SK-N-SH (cell line): ENCODE measurements around the gene ANO9. TPM values are rescaled to one million over a fixed set of nuclear protein-coding genes. Genes with fewer than 3 reads are reported as not detected.

ENCODE experiments used
- CTCF ChIA-PET: fragments of 300-600, 350-600 bp; formaldehyde crosslinking; extraction: SDS; loops from one replicate; lab custom pipeline; 2021; lab: Yijun Ruan, JAX
- POLR2A ChIA-PET: fragments of 350-600 bp; sonication (Branson Sonifier 250); formaldehyde crosslinking; extraction: SDS; loops from one replicate; lab custom pipeline; 2020; ENCODE audit warnings: antibody characterized with exemption, inconsistent platforms; lab: Yijun Ruan, JAX
- DNase-seq: peaks from one replicate; pipeline ENCODE4 v3.0.0; 2012
- H2AFZ ChIP-seq: fragments of 200-600 bp; sonication (generic); 2 replicates; pipeline ENCODE4 v1.8.1; 2016; ENCODE audit warnings: antibody characterized with exemption, mild to moderate bottlenecking, low read depth
- H3F3A ChIP-seq: fragments of 200-600 bp; sonication (generic); replicated peaks from 2 replicates; pipeline ENCODE3; 2016; ENCODE audit warnings: antibody characterized with exemption, mild to moderate bottlenecking; ENCODE audit not compliant: insufficient read depth
- H3K27ac ChIP-seq, 2 experiments: fragments of 200-500 bp in 1 of 2; fragments of 200-600 bp in 1 of 2; sonication (Bioruptor generic) in 1 of 2; sonication (generic), shearing (Covaris generic) in 1 of 2; 2 replicates each; pipeline versions ENCODE4 v1.5.1 to v1.6.1; 2014 to 2016; ENCODE audit warnings: low read depth in 2 of 2, inconsistent platforms in 1 of 2, low read length in 1 of 2, mild to moderate bottlenecking in 1 of 2, mixed read lengths in 1 of 2
- H3K27me3 ChIP-seq: fragments of 200-600 bp; sonication (generic), shearing (Covaris generic); 2 replicates; pipeline ENCODE4 v1.6.1; 2016; ENCODE audit warnings: mixed run types; ENCODE audit not compliant: insufficient read depth
- H3K36me3 ChIP-seq, 2 experiments: fragments of 200-500 bp in 1 of 2; fragments of 200-600 bp in 1 of 2; sonication (Bioruptor generic) in 1 of 2; sonication (generic) in 1 of 2; replicated peaks in 1 of 2; 2 replicates each; pipeline versions ENCODE3 to v1.5.1; 2014 to 2016; ENCODE audit warnings: low read length in 1 of 2, mild to moderate bottlenecking in 1 of 2; ENCODE audit not compliant: insufficient read depth in 2 of 2, control insufficient read depth in 1 of 2
- H3K4me1 ChIP-seq, 2 experiments: fragments of 200-500 bp in 1 of 2; fragments of 200-600 bp in 1 of 2; sonication (Bioruptor generic) in 1 of 2; sonication (generic), shearing (Covaris generic) in 1 of 2; 2 replicates each; pipeline versions ENCODE4 v1.5.1 to v1.6.1; 2014 to 2016; ENCODE audit warnings: low read depth in 1 of 2, low read length in 1 of 2, mixed run types in 1 of 2; ENCODE audit not compliant: insufficient read depth in 2 of 2, control insufficient read depth in 1 of 2
- H3K4me2 ChIP-seq: fragments of 200-600 bp; sonication (generic), shearing (Covaris generic); 2 replicates; pipeline ENCODE4 v1.6.1; 2017; ENCODE audit warnings: mixed run types
- H3K4me3 ChIP-seq, 2 experiments: fragments of 200-500 bp in 1 of 2; fragments of 200-600 bp in 1 of 2; sonication (Bioruptor generic) in 1 of 2; sonication (generic), shearing (Covaris generic) in 1 of 2; 2 replicates each; pipeline versions ENCODE4 v1.5.1 to v1.8.1; 2014 to 2016; ENCODE audit warnings: low read depth in 2 of 2, inconsistent platforms in 1 of 2, low read length in 1 of 2, mild to moderate bottlenecking in 1 of 2, mixed read lengths in 1 of 2, moderate library complexity in 1 of 2
- H3K79me2 ChIP-seq: fragments of 200-600 bp; sonication (generic); 2 replicates; pipeline ENCODE4 v1.8.1; 2017; ENCODE audit warnings: mild to moderate bottlenecking; ENCODE audit not compliant: insufficient read depth
- H3K9ac ChIP-seq: fragments of 200-600 bp; sonication (generic); 2 replicates; pipeline ENCODE4 v1.6.1; 2017; ENCODE audit warnings: mixed run types
- H3K9me2 ChIP-seq: fragments of 200-600 bp; sonication (generic); 2 replicates; pipeline ENCODE4 v1.6.1; 2017; ENCODE audit warnings: mixed run types
- H3K9me3 ChIP-seq: fragments of 200-600 bp; sonication (generic); 2 replicates; pipeline ENCODE4 v1.6.1; 2017; ENCODE audit warnings: mixed run types, mild to moderate bottlenecking, moderate library complexity
- H4K20me1 ChIP-seq: fragments of 200-600 bp; sonication (generic); 2 replicates; pipeline ENCODE4 v1.6.1; 2017; ENCODE audit warnings: mild to moderate bottlenecking, mixed run types; ENCODE audit not compliant: insufficient read depth
- CHD2 ChIP-seq: fragments of 150-350 bp; IDR thresholded peaks from 2 replicates; pipeline ENCODE4 v1.6.1; 2018; ENCODE audit warnings: low read length; ENCODE audit not compliant: partially characterized antibody
- ELF1 ChIP-seq: IDR thresholded peaks from 2 replicates; pipeline ENCODE4 v1.4.0; 2012
- EP300 ChIP-seq, 2 experiments: IDR thresholded peaks; 2 replicates each; pipeline versions ENCODE4 v1.4.0 to v1.6.1; 2012; ENCODE audit warnings: borderline replicate concordance in 1 of 2, low read depth in 1 of 2, low read length in 1 of 2
- FOSL2 ChIP-seq: IDR thresholded peaks from 2 replicates; pipeline ENCODE4 v1.4.0; 2012; ENCODE audit warnings: low read depth, mild to moderate bottlenecking, moderate library complexity, borderline replicate concordance
- FOXJ3 ChIP-seq: sonication (generic); formaldehyde crosslinking; IDR thresholded peaks from 2 replicates; pipeline ENCODE4 v1.5.1; 2020; ENCODE audit warnings: mild to moderate bottlenecking, missing genetic modification reagents
- GATA2 ChIP-seq: sonication (generic); formaldehyde crosslinking; IDR thresholded peaks from 2 replicates; pipeline ENCODE4 v1.5.0; 2020; ENCODE audit warnings: mild to moderate bottlenecking, missing genetic modification reagents
- JUND ChIP-seq: IDR thresholded peaks from 2 replicates; pipeline ENCODE4 v1.4.0; 2012
- MAX ChIP-seq: IDR thresholded peaks from 2 replicates; pipeline ENCODE4 v1.4.0; 2012; ENCODE audit warnings: low read depth
- REST ChIP-seq: IDR thresholded peaks from 2 replicates; pipeline ENCODE4 v1.6.1; 2012; ENCODE audit warnings: mild to moderate bottlenecking, low read depth, low read length, moderate library complexity
- RFX5 ChIP-seq: IDR thresholded peaks from 2 replicates; pipeline ENCODE4 v1.6.1; 2012; ENCODE audit warnings: mild to moderate bottlenecking, improper control_type of control experiment, low read length
- RXRA ChIP-seq: IDR thresholded peaks from 2 replicates; pipeline ENCODE4 v1.4.0; 2012; ENCODE audit warnings: low read depth, mild to moderate bottlenecking, borderline replicate concordance
- SIN3A ChIP-seq: IDR thresholded peaks from 2 replicates; pipeline ENCODE4 v1.6.1; 2012; ENCODE audit warnings: low read depth, mild to moderate bottlenecking, low read length, moderate library complexity, borderline replicate concordance
- TAF1 ChIP-seq: IDR thresholded peaks from 2 replicates; pipeline ENCODE4 v1.6.1; 2012; ENCODE audit warnings: low read depth, mild to moderate bottlenecking, low read length, moderate library complexity, borderline replicate concordance
- TCF12 ChIP-seq: IDR thresholded peaks from 2 replicates; pipeline ENCODE4 v1.4.0; 2012
- TEAD4 ChIP-seq: IDR thresholded peaks from 2 replicates; pipeline ENCODE4 v1.4.0; 2012; ENCODE audit warnings: mild to moderate bottlenecking, borderline replicate concordance; ENCODE audit not compliant: insufficient read depth
- YY1 ChIP-seq: IDR thresholded peaks from 2 replicates; pipeline ENCODE4 v1.4.0; 2012; ENCODE audit warnings: low read depth, mild to moderate bottlenecking
- ZBTB33 ChIP-seq: IDR thresholded peaks from 2 replicates; pipeline ENCODE4 v1.4.0; 2012; ENCODE audit warnings: low read depth, borderline replicate concordance
- WGBS: methylation state at CpG from one replicate; pipeline ENCODE4 v1.1.6; 2017; ENCODE audit warnings: low lambda C conversion rate; 5-methylcytosine and 5-hydroxymethylcytosine counted together
- polyA plus RNA-seq, 3 experiments: library from polyadenylated mRNA; depleted of rRNA; stranded (reverse); fragments of >200 nt; gene quantifications; 2 replicates each; pipeline ENCODE4 v1.2.3, GENCODE V29; 2012

Gene ANO9
- polyA plus RNA-seq, 1 of the 3 experiments (the other 2 are of a cell fraction), result 0.12 TPM

- Histone ChIP-seq H3K4me3 (no peak overlapping the region), H3K9me2 (no peaks in the 10 kb centered on the region), H3K36me3 (no peaks in the 10 kb centered on the region), H3K79me2 (no peaks in the 10 kb centered on the region), H3K4me2 (no peak overlapping the region), H3K27me3 (peaks cover 12% of the 10 kb centered on the region; the same call in 1 of the 2 replicates), H3K4me1 (no peaks in the 10 kb centered on the region; a peak in 1 of 4 replicates), H2AFZ (no peak overlapping the region), H3K27ac (no peak overlapping the region), H3F3A (no peaks in the 10 kb centered on the region), H4K20me1 (no peaks in the 10 kb centered on the region), H3K9me3 (no peaks in the 10 kb centered on the region), H3K9ac (no peak overlapping the region)
- TF ChIP-seq RFX5 (no peak), REST (no peak), FOXJ3 (CRISPR knock-in tag) (no peak), TEAD4 (no peak), GATA2 (CRISPR knock-in tag) (no peak), MAX (no peak), SIN3A (no peak), CHD2 (no peak)
- ChIA-PET CTCF (interaction anchor here (1.6 to 1.9 kb wide), 2 partner anchors 11 to 18 kb away, joined by 4 read pairs; no protein-coding TSS in a partner anchor), POLR2A (no interaction called here)
- whole genome bisulfite sequencing, result 25% methylated on average over 7 of the region's 25 CpGs
- peak; percentile 58 for DNase-seq
Observed at GRCh38 chr11:429931-430456, 11.8 kb downstream of the ANO9 start.

GRCh38 chr11:429391-429790 lies 12.4 kb downstream of the ANO9 start:
- Histone ChIP-seq H3K4me2 (no peak overlapping the region), H3K9ac (no peak overlapping the region), H3K36me3 (no peaks in the 10 kb centered on the region), H3K9me2 (no peaks in the 10 kb centered on the region), H3K9me3 (no peaks in the 10 kb centered on the region), H3K4me1 (no peaks in the 10 kb centered on the region; a peak in 1 of 4 replicates), H3K79me2 (no peaks in the 10 kb centered on the region), H2AFZ (no peak overlapping the region), H3K27ac (no peak overlapping the region), H3K4me3 (no peak overlapping the region), H3K27me3 (peaks cover 8% of the 10 kb centered on the region; the same call in 1 of the 2 replicates), H3F3A (no peaks in the 10 kb centered on the region), H4K20me1 (no peaks in the 10 kb centered on the region)
- peak; percentile 52 for DNase-seq
- CTCF ChIA-PET, result interaction anchor here (1.6 to 1.9 kb wide), 2 partner anchors 11 to 18 kb away, joined by 4 read pairs; no protein-coding TSS in a partner anchor
- TF ChIP-seq EP300 (IDR thresholded peaks at IDR 0.05; ENCODE audit: borderline replicate concordance in 1 of 2, low read depth in 1 of 2, low read length in 1 of 2) (no peak), RXRA (no peak), ZBTB33 (no peak), FOXJ3 (CRISPR knock-in tag) (no peak), FOSL2 (no peak), CHD2 (no peak), TCF12 (no peak), YY1 (no peak), ELF1 (no peak), RFX5 (no peak), TEAD4 (no peak), TAF1 (no peak), JUND (no peak)
- POLR2A ChIA-PET, result no interaction called here
- WGBS, result 51% methylated on average over 16 of the region's 27 CpGs
